ENCODE measurements around the gene IKZF1.

DNA sequence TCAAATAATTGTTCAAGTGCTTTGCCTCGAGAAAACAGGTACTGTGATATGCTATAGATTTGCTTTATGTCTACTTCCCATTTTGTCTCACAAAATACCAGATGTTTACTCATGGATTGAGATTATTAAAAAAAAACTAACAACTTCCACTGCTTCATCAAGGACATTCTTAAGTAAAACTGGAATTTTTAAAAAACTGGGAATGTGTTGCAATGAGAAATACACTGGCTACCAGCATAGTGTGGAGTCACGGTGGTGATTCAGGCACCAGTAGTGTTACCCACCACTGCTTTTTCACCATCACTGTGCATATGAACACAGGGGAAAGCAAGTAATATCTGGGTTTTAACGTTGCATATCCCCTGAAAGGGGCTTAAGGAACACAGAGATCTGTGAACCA is 124.4 kb downstream of the IKZF1 start:
- TF ChIP-seq, protein P1, sequence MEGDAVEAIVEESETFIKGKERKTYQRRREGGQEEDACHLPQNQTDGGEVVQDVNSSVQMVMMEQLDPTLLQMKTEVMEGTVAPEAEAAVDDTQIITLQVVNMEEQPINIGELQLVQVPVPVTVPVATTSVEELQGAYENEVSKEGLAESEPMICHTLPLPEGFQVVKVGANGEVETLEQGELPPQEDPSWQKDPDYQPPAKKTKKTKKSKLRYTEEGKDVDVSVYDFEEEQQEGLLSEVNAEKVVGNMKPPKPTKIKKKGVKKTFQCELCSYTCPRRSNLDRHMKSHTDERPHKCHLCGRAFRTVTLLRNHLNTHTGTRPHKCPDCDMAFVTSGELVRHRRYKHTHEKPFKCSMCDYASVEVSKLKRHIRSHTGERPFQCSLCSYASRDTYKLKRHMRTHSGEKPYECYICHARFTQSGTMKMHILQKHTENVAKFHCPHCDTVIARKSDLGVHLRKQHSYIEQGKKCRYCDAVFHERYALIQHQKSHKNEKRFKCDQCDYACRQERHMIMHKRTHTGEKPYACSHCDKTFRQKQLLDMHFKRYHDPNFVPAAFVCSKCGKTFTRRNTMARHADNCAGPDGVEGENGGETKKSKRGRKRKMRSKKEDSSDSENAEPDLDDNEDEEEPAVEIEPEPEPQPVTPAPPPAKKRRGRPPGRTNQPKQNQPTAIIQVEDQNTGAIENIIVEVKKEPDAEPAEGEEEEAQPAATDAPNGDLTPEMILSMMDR (IDR thresholded peaks at IDR 0.05; ENCODE audit: insufficient read depth, low read depth, low read length): no peak
- no peak for TF ChIP-seq EZH2 (IDR thresholded peaks at IDR 0.05; ENCODE audit: insufficient read depth, low read length)
